Immature natural killer cell (primary cell): ENCODE results near the gene PHLDA1. TPM values are rescaled to one million over a fixed set of nuclear protein-coding genes. Genes with fewer than 3 reads are reported as not detected.

Experiments
- DNase-seq, 3 donors: peaks; one replicate each; pipeline ENCODE4 v3.0.0; 2022; ENCODE audit warnings: mixed read lengths in 1 of 3
- H3K27ac Mint-ChIP-seq, 6 donors: one replicate each; pipeline ENCODE4 v1.8.0; 2020; ENCODE audit warnings: mixed read lengths in 6 of 6, mild to moderate bottlenecking in 5 of 6, inconsistent platforms in 4 of 6, moderate library complexity in 3 of 6
- H3K27me3 Mint-ChIP-seq, 3 donors: one replicate each; pipeline ENCODE4 v1.8.0; 2020 to 2021; ENCODE audit warnings: low read depth in 3 of 3, mild to moderate bottlenecking in 3 of 3, mixed read lengths in 3 of 3, moderate library complexity in 3 of 3, inconsistent platforms in 1 of 3
- H3K36me3 Mint-ChIP-seq, 3 donors: one replicate each; pipeline ENCODE4 v1.8.0; 2020; ENCODE audit warnings: mixed read lengths in 3 of 3, inconsistent platforms in 2 of 3, mild to moderate bottlenecking in 2 of 3
- H3K4me1 Mint-ChIP-seq, 2 donors: one replicate each; pipeline ENCODE4 v1.8.0; 2020; ENCODE audit warnings: inconsistent platforms in 2 of 2, mild to moderate bottlenecking in 2 of 2, mixed read lengths in 2 of 2, moderate library complexity in 1 of 2
- H3K4me3 Mint-ChIP-seq, 5 donors: one replicate each; pipeline ENCODE4 v1.8.0; 2020; ENCODE audit warnings: mild to moderate bottlenecking in 5 of 5, mixed read lengths in 5 of 5, inconsistent platforms in 3 of 5, moderate library complexity in 3 of 5
- H3K9me3 Mint-ChIP-seq, 6 donors: one replicate each; pipeline ENCODE4 v1.8.0; 2020; ENCODE audit warnings: mild to moderate bottlenecking in 6 of 6, mixed read lengths in 6 of 6, inconsistent platforms in 4 of 6, moderate library complexity in 3 of 6
- polyA plus RNA-seq, 3 donors: library from polyadenylated mRNA; unstranded; fragments of 300-500 nt; fragmentation: Illumina TruSeq; gene quantifications; one replicate each; pipeline ENCODE4 v1.2.3, GENCODE V29; 2021

The PHLDA1 gene
- polyA plus RNA-seq, 3 donors from 2014 or later = 0.59 to 1.4 (median 0.92) TPM

DNA sequence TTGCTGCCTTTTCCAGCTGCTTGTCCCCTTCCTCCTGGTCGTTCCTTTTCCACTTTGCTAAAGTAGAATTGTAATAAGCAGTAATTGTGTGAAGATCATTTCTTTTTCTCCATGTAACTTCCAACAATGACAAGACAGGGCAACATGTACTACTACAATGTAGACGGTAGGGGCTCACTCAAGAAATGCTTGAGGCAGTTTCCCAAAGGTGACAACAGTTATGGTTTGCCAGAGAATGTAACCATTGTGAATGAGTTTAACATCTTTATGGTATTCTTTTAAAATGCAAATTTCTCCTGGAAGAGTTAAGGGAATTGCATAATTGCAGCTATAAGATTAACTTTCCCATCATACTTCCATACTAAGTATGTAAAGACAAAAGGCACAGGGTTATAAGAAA, 23.8 kb upstream of the PHLDA1 start:
- Mint-ChIP-seq H3K4me1 (peaks cover 1 to 6% of the 10 kb centered on the region in 2 donors), H3K9me3 (no peaks in the 10 kb centered on the region), H3K27ac (no peak overlapping the region), H3K27me3 (peaks cover 0 to 2% (median 0%) of the 10 kb centered on the region in 3 donors), H3K4me3 (no peak overlapping the region), H3K36me3 (peaks cover 26 to 59% (median 33%) of the 10 kb centered on the region in 3 donors)
- no peak for DNase-seq

DNA sequence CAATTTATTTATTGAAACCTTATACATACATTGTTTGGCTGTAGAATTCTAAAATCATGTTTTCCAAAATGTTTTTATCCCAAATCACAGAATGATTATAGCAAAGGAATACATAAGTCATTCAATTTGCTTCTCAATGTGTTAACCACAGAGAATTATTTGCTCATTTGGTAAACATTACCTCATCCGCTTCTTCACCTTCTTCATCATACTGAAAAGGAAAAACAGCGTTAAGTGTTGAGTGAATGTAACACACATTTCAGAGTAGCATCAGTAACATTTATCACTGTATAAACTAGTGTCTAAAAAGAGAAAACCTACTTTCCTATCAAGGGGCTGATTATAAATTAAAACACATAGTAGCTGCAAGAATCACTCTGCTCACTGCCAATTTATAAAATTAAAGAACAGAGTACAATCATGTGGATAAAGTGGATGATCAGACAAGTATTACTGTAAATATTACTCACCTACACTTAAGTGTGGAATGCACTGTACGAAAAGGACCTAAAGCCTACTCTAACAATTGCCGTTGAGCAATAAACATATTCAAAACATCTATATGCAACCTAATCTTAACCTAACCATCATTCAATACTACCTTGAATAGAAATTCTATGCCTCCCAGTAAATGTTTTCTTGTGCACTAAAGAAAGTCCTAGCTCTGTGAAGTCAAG, 18.1 kb upstream of the PHLDA1 start:
- H3K36me3 Mint-ChIP-seq = peaks cover 22 to 44% (median 25%) of the 10 kb centered on the region in 3 donors
- no peaks in the 10 kb centered on the region for H3K4me1 Mint-ChIP-seq
- H3K4me3 Mint-ChIP-seq = no peak overlapping the region
- H3K27me3 Mint-ChIP-seq = peaks cover 0 to 2% (median 0%) of the 10 kb centered on the region in 3 donors
- no peak for DNase-seq
- H3K27ac Mint-ChIP-seq = no peak overlapping the region
- H3K9me3 Mint-ChIP-seq = no peaks in the 10 kb centered on the region

DNA sequence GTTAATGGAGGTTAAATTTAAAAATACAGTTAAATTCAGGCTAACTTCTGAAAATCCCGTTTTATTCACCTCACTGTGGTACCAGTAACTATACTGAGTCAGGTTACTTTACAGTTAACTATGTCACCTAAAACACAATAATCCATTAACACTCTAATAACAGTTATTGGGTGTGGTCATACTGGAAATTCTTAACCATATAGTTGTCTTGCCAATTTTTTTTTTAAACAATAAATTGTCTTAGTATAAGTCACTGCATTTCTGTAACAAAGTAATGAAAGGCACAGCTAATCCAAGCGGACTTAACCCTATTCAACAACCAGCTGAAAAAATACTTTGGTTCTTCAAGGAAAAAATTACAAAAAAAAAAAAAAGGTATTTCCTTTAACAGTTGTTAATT, 16.2 kb upstream of the PHLDA1 start:
- H3K27ac Mint-ChIP-seq = no peak overlapping the region
- peaks cover 14 to 26% (median 22%) of the 10 kb centered on the region in 3 donors for H3K36me3 Mint-ChIP-seq
- DNase-seq = no peak
- no peaks in the 10 kb centered on the region for H3K4me1 Mint-ChIP-seq
- H3K9me3 Mint-ChIP-seq = no peaks in the 10 kb centered on the region
- peaks cover 0 to 2% (median 0%) of the 10 kb centered on the region in 3 donors for H3K27me3 Mint-ChIP-seq
- H3K4me3 Mint-ChIP-seq = no peak overlapping the region

DNA sequence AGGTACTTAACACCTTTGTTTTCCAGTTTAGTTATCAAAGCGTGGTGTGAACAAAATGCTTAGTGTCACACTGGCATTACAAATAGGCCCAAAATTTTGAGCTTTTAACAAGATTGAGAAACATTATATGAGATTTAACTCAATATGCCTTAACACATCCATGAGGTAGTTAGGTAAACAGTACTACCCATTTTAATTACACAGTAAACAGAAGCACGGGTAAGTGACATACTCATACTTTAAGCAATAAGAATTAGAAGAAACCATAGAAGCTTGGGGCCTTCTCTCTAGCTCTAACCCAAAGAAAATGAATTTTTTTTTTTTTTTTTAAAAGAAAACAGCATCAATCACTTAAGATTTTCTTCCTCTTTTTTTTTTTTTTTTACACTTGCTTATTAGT, 15.5 kb upstream of the PHLDA1 start:
- Mint-ChIP-seq H3K4me1 (no peaks in the 10 kb centered on the region), H3K27me3 (peaks cover 0 to 2% (median 0%) of the 10 kb centered on the region in 3 donors), H3K4me3 (no peak overlapping the region), H3K9me3 (no peaks in the 10 kb centered on the region), H3K36me3 (peaks cover 7 to 21% (median 16%) of the 10 kb centered on the region in 3 donors), H3K27ac (no peak overlapping the region)
- DNase-seq = no peak

DNA sequence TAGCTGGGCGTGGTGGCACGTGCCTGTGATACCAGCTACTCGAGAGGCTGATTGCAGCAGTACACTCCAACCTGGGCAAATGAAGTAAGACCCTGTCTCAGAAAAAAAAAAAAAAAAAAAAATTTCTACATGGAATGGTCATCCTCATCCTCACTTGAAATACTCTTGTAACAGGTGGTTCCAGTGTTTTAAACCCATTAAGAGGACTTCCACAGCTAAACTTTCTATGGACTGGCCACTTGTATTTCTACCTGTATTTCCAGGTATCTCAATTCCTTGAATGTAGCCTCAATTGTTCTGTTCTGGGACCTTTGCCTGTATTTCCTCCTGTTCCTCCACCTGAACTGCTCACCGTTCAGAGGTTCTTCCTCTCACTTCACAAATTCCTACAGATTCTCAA, 11.8 kb upstream of the PHLDA1 start:
- no peaks in the 10 kb centered on the region for H3K27me3 Mint-ChIP-seq
- no peak overlapping the region for H3K27ac Mint-ChIP-seq
- no peaks in the 10 kb centered on the region for H3K9me3 Mint-ChIP-seq
- no peak overlapping the region for H3K4me3 Mint-ChIP-seq
- H3K36me3 Mint-ChIP-seq = peaks cover 0 to 2% (median 2%) of the 10 kb centered on the region in 3 donors
- DNase-seq = no peak
- no peaks in the 10 kb centered on the region for H3K4me1 Mint-ChIP-seq

DNA sequence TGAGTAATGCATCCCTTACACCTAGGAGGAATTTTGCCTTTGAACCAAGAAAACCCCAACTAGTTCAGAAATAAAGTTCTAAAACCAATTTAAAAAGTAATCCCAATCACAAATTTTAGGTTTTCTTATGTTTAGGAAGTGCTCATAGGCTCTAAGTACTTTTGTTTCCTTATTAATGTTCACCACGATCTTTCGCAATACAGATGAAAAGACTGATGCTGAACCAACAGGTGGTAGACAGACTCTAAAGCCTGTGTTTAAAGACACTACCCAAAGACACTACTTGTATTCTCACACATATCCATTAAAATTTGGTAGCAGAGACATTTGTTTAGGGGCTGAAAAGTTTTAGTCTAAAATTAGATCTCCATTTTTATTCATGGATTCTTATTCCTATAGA, 10.6 kb upstream of the PHLDA1 start:
- Mint-ChIP-seq H3K4me3 (no peak overlapping the region), H3K4me1 (peaks cover 1 to 4% of the 10 kb centered on the region in 2 donors), H3K27me3 (no peaks in the 10 kb centered on the region), H3K9me3 (no peaks in the 10 kb centered on the region), H3K27ac (peak overlapping the region in 1 of 6 donors; percentile 4), H3K36me3 (no peaks in the 10 kb centered on the region)
- no peak for DNase-seq

DNA sequence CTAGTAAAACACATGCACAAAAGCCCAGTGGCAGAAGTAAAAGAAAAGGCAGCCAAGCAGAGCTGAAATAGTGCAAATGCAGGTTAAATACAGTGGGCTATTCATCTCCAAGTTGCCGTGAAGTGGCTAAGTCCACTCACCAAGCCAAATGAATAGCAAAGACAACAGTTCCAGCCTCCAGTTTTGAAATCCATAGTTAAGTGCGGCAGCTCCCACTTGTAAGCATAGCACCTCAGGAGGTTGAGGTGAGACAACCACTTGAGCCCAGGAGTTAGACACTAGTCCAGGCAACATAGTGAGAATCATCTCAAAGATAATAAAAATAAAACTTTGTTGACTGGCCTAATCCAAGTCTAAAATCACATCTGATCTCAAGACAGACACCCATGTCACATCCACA, 9.8 kb upstream of the PHLDA1 start:
- Mint-ChIP-seq H3K27me3 (no peaks in the 10 kb centered on the region), H3K27ac (no peak overlapping the region), H3K4me3 (no peak overlapping the region), H3K4me1 (peaks cover 1 to 7% of the 10 kb centered on the region in 2 donors), H3K9me3 (no peaks in the 10 kb centered on the region), H3K36me3 (no peaks in the 10 kb centered on the region)
- DNase-seq = no peak

DNA sequence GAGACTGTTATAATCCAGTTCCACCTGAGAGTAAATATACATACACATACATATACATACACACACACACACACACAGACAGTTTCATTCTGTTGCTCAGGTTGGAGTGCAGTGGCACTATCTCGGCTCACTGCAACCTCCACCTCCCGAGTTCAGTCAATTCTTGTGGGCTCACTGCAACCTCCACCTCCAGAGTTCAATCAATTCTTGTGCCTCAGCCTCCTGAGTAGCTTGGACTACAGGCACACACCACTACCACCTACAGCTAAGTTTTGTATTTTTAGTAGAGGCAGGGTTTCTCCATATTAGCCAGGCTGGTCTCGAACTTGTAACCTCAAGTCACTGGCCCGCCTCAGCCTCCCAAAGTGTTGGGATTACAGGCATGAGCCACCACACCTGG, 8.9 kb upstream of the PHLDA1 start:
- Mint-ChIP-seq H3K4me3 (no peak overlapping the region), H3K9me3 (no peaks in the 10 kb centered on the region), H3K36me3 (no peaks in the 10 kb centered on the region), H3K4me1 (peaks cover 1 to 7% of the 10 kb centered on the region in 2 donors), H3K27me3 (no peaks in the 10 kb centered on the region), H3K27ac (no peak overlapping the region)
- no peak for DNase-seq

DNA sequence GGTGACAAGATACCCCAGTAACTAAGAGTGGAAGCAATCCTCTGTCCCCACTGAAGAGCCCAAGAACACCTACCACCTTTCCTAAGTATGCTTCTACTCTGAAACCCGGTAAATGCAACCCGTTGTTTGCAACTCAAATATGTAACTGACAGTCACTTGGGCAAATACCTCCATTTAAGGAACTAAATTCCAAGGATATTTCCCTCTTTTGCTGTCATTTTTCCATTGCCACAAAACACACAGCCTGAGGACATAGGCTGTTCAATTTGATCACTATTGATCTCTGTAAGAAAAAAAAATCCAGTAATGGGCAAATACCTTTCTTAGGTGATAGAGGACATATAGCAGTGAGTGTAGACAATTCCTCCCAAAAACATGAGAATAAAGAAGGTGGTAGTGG, 6.6 kb upstream of the PHLDA1 start:
- peak overlapping the region in 1 of 6 donors; percentile 18 for H3K27ac Mint-ChIP-seq

DNA sequence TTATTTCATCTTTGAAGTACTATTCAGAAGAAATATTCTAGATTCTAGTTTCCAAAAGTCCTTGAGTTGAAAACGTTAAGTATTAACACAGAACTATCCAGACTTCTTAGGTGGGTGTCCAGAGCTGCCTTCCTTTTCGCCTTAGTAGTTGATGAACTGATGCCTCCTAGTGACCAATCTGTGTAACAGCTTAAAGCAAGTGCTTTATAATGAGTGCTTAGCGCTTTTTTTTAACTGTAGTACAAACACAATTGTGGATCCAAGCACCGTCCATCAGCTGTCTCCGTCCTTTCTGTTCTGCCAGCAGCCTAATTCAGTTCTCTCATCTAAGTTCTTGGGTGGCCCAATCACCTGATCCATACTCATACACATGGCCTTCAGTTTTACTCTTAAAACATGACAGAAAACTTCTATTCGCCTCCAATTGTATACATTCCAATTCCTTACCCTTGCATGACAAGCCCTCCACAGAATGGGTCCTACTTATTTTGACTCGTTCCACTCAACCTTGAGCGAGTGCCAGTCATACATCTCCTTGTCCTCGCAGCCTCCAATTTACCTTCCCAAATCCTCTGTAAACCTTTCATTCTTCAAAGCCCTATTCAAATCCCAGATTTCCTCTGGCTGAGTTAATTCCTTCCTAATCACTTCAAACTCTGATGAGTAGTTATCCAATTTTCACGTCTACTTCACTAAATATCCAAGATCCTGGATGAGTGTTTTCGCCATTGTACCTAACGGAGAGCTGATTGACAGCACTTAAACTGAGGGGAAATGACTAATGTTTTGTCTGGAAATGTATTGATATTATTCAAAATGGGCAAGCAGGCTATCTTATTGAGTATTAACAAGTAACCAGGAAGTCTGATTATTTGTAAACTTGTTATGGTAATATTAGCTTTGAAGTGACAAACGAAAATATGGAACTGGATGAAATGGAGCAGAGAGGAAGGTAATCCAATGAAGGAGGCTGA, 5.8 kb upstream of the PHLDA1 start:
- Mint-ChIP-seq H3K4me3 (no peak overlapping the region), H3K36me3 (no peaks in the 10 kb centered on the region), H3K9me3 (no peaks in the 10 kb centered on the region), H3K27me3 (peaks cover 0 to 3% (median 0%) of the 10 kb centered on the region in 3 donors), H3K4me1 (peaks cover 7 to 13% of the 10 kb centered on the region in 2 donors), H3K27ac (peak overlapping the region in 1 of 6 donors; percentile 40)
- peak; percentile 59 to 69 (median 62) for DNase-seq

More for the DNA sequence above, 6.6 kb upstream of the PHLDA1 start:
- DNase-seq = no peak
- H3K9me3 Mint-ChIP-seq = no peaks in the 10 kb centered on the region
- peaks cover 1 to 7% of the 10 kb centered on the region in 2 donors for H3K4me1 Mint-ChIP-seq
- H3K4me3 Mint-ChIP-seq = no peak overlapping the region
- no peaks in the 10 kb centered on the region for H3K36me3 Mint-ChIP-seq
- no peaks in the 10 kb centered on the region for H3K27me3 Mint-ChIP-seq

DNA sequence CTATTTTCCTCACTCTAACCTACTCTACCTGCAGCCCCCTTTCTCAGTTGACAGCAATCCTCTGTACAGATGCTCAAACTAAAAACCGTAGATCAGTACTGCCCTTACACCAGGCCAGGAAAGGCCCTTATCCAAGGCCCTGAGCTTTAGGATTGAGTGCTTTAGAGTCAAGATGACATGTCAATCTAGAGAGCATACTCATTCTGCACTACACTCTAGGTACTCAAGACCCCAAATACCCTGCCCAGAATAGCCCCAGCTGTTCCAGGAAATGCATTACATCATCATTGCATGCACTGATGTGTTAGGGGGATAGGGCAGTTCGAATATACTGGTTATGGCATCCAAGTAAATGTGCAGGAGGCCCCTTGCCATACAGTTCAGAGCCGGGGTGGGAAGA, 3.5 kb upstream of the PHLDA1 start:
- peaks cover 21 to 31% of the 10 kb centered on the region in 2 donors for H3K4me1 Mint-ChIP-seq
- H3K27ac Mint-ChIP-seq = peak overlapping the region in 4 of 6 donors; percentile 6 to 14 (median 10)
- H3K27me3 Mint-ChIP-seq = peaks cover 14 to 20% (median 16%) of the 10 kb centered on the region in 3 donors
- no peaks in the 10 kb centered on the region for H3K36me3 Mint-ChIP-seq
- no peak for DNase-seq
- H3K9me3 Mint-ChIP-seq = no peaks in the 10 kb centered on the region
- H3K4me3 Mint-ChIP-seq = no peak overlapping the region

DNA sequence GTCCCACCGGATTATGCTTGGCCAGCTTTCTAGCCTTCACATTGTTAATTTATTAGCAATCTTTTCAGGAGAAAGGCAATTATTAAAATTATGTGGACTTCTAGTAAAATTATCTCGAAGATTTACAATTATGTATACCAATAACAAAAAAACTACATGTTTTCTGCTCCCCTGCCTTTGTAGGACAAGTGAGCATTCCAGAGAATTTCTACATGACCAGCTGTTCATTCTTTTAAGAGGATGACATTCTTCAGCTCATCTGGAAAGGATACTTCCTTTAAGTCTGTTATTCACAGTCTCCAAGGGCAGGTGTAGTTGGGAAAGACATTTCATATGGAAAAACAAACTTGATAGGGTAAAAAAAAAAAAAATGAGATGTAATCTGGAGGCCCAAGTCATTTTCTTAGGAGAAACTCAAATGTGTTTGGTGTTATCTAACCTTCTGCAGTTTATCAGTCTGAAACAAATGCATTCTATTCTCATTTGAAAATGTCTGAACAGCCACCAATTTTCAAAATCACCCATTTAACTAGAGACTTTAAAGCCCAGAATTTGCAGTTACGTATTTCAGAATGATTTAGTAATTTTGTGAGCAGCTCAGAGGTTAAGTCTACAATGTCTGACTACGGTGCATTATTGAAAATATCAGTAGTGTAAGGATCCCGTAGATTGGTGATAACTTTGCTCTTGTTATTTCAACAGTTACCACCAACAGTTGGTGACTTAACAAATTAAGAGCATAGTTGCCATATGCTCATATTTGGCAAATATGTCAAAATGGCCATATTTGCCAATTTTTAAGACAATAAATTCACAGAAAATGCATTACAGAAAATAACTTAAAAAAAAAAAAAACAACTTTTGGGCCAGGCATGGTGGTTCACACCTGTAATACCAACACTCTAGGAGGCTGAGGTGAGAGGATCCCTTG, 1.8 kb upstream of the PHLDA1 start:
- H3K27ac Mint-ChIP-seq = peak overlapping the region in 5 of 6 donors; percentile 89 to 98 (median 94)
- no peaks in the 10 kb centered on the region for H3K9me3 Mint-ChIP-seq

More for the DNA sequence above, 1.8 kb upstream of the PHLDA1 start:
- no peak for DNase-seq
- Mint-ChIP-seq H3K36me3 (no peaks in the 10 kb centered on the region), H3K4me1 (peaks cover 25 to 40% of the 10 kb centered on the region in 2 donors), H3K4me3 (peak overlapping the region; percentile 88 to 95 (median 90)), H3K27me3 (peaks cover 14 to 23% (median 16%) of the 10 kb centered on the region in 3 donors)
